ENCODE data around the gene SUPT3H. TPM values are rescaled to one million over a fixed set of nuclear protein-coding genes. Genes with fewer than 3 reads are reported as not detected.

Gene SUPT3H
- total RNA-seq, 1 donor from 2014 or later = 16.0 TPM

DNA sequence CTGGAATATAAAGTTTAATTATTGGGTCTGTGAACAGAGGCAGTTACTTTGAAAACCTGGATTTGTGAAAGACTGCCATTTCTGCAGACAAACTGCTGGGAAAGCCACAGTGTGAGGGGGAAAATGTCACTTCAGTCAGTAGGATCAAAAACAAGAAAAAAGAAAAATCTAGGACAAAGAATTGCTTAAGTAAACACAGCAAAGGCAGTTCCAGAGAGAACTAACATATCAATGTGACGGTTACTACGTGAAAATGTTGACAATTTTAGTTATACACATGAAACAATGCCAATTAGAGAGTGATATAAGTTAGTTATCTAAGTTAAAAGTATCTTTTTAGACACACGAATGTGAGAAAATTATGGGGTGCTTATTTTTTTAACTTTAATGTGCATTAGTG is 320.0 kb downstream of the SUPT3H start:
- Mint-ChIP-seq H3K36me3 (ENCODE audit: unreplicated experiment) (peaks cover 8% of the 10 kb centered on the region), H3K4me1 (ENCODE audit: low read depth, unreplicated experiment) (no peaks in the 10 kb centered on the region), H3K9me3 (ENCODE audit: unreplicated experiment) (no peaks in the 10 kb centered on the region), H3K4me3 (ENCODE audit: unreplicated experiment) (no peak overlapping the region), H3K27me3 (ENCODE audit: unreplicated experiment) (no peaks in the 10 kb centered on the region), H3K27ac (ENCODE audit: unreplicated experiment) (no peak overlapping the region)
- no peak for TF ChIP-seq CTCF (IDR thresholded peaks at IDR 0.05; ENCODE audit: partially characterized antibody, unreplicated experiment)
- no peak for DNase-seq

GRCh38 chr6:45054610-45055009 is 323.1 kb downstream of the SUPT3H start:
- Mint-ChIP-seq H3K9me3 (ENCODE audit: unreplicated experiment) (peaks cover 5% of the 10 kb centered on the region), H3K27ac (ENCODE audit: unreplicated experiment) (no peak overlapping the region), H3K36me3 (ENCODE audit: unreplicated experiment) (no peaks in the 10 kb centered on the region), H3K4me1 (ENCODE audit: low read depth, unreplicated experiment) (no peaks in the 10 kb centered on the region), H3K27me3 (ENCODE audit: unreplicated experiment) (no peaks in the 10 kb centered on the region), H3K4me3 (ENCODE audit: unreplicated experiment) (no peak overlapping the region)
- no peak for DNase-seq
- TF ChIP-seq CTCF (IDR thresholded peaks at IDR 0.05; ENCODE audit: partially characterized antibody, unreplicated experiment) = no peak

DNA sequence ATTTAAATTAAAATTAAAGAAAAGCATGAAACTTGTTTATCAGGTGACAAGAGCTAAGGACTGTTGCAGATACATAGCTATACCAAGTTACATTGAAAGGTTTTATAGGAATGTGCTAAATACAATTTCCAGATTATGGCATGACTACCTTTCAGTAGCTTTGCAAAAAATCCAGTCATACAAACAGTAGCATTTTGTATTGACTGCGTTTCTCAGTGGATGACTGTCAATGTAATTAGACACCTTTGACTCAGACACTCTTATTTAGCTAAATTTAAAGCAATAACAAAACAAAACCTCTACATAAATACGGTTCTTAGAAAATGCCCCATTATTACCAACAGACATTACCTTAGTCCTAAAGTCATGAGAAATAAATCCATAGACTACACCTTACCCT is 325.4 kb downstream of the SUPT3H start:
- H3K36me3 Mint-ChIP-seq (ENCODE audit: unreplicated experiment) = no peaks in the 10 kb centered on the region
- H3K9me3 Mint-ChIP-seq (ENCODE audit: unreplicated experiment) = peaks cover 5% of the 10 kb centered on the region
- H3K4me3 Mint-ChIP-seq (ENCODE audit: unreplicated experiment) = no peak overlapping the region
- no peaks in the 10 kb centered on the region for H3K4me1 Mint-ChIP-seq (ENCODE audit: low read depth, unreplicated experiment)
- no peak overlapping the region for H3K27ac Mint-ChIP-seq (ENCODE audit: unreplicated experiment)
- no peak for DNase-seq
- H3K27me3 Mint-ChIP-seq (ENCODE audit: unreplicated experiment) = no peaks in the 10 kb centered on the region
- TF ChIP-seq CTCF (IDR thresholded peaks at IDR 0.05; ENCODE audit: partially characterized antibody, unreplicated experiment) = no peak

DNA sequence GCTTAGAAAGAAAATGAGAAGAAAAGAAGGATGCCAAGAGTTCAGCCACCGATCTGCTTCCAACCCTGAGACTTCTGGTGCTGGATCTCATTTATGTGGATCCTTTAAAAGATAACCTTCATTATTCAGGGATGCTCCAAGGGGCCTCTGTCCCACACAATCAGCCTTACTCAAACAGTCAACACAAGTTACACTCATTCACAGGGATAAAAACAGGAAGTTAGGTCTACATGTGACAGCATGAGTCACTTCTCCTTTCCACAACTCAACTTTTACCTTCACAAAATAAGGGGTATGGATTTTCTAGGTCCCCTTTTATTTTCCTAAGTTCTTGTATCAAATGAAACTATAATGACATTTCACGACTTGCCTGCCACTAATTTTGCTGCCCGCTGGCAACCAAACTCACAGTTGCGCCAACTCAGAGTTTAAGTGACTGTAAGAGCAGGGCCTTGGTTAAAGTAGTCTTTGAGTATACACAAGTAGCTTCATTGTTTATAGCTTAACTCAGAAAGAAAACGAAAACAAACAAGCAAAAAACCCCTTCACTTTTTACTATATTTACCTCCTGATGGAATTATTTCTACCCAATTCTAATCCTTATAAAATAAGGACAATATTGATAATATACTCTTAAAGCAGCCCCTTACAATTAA is 328.4 kb downstream of the SUPT3H start:
- no peak for DNase-seq
- Mint-ChIP-seq H3K4me3 (ENCODE audit: unreplicated experiment) (no peak overlapping the region), H3K27ac (ENCODE audit: unreplicated experiment) (no peak overlapping the region), H3K9me3 (ENCODE audit: unreplicated experiment) (peaks cover 5% of the 10 kb centered on the region), H3K27me3 (ENCODE audit: unreplicated experiment) (no peaks in the 10 kb centered on the region), H3K4me1 (ENCODE audit: low read depth, unreplicated experiment) (peaks cover under 1% of the 10 kb centered on the region), H3K36me3 (ENCODE audit: unreplicated experiment) (no peaks in the 10 kb centered on the region)
- TF ChIP-seq CTCF (IDR thresholded peaks at IDR 0.05; ENCODE audit: partially characterized antibody, unreplicated experiment) = no peak

- Mint-ChIP-seq H3K36me3 (ENCODE audit: unreplicated experiment) (no peaks in the 10 kb centered on the region), H3K27ac (ENCODE audit: unreplicated experiment) (no peak overlapping the region), H3K9me3 (ENCODE audit: unreplicated experiment) (peaks cover 5% of the 10 kb centered on the region), H3K4me1 (ENCODE audit: low read depth, unreplicated experiment) (peaks cover 3% of the 10 kb centered on the region), H3K27me3 (ENCODE audit: unreplicated experiment) (no peaks in the 10 kb centered on the region), H3K4me3 (ENCODE audit: unreplicated experiment) (no peak overlapping the region)
- no peak for TF ChIP-seq CTCF (IDR thresholded peaks at IDR 0.05; ENCODE audit: partially characterized antibody, unreplicated experiment)
- DNase-seq = no peak
These were observed 330.2 kb downstream of the SUPT3H start for GRCh38 chr6:45047573-45047972.
